GM10248 (cell line): ENCODE measurements around the gene ZIC1.

Source experiments
- CTCF ChIA-PET: fragments of 300-600 bp; sonication (Branson Sonifier 250); formaldehyde crosslinking; extraction: SDS; loops from one replicate; lab custom pipeline; 2021; ENCODE audit warnings: antibody characterized with exemption; lab: Yijun Ruan, JAX
- POLR2A ChIA-PET: fragments of 350-650 bp; sonication (Branson Sonifier 250); formaldehyde crosslinking; extraction: SDS; loops from one replicate; lab custom pipeline; 2020; ENCODE audit warnings: antibody characterized with exemption; lab: Yijun Ruan, JAX
- DNase-seq: peaks from one replicate; pipeline ENCODE4 v3.0.0; 2012; ENCODE audit errors: extremely low spot score
- CTCF ChIP-seq: IDR thresholded peaks from 2 replicates; pipeline ENCODE4 v1.5.1; 2012; ENCODE audit warnings: mild to moderate bottlenecking, low read depth; ENCODE audit errors: extremely low read depth, missing control alignments, control extremely low read depth

ZIC1 gene

GRCh38 chr3:147424581-147425387 is 15.6 kb downstream of the ZIC1 start:
- DNase-seq = no peak
- CTCF ChIA-PET = interaction anchor here (0.8 to 1.7 kb wide), 4 partner anchors 8 to 30 kb away, joined by 3 to 5 read pairs (median 3); no protein-coding TSS in a partner anchor
- TF ChIP-seq CTCF = no peak
- POLR2A ChIA-PET = no interaction called here

- CTCF ChIA-PET = interaction anchor here (0.8 to 1.7 kb wide), 3 partner anchors 10 to 31 kb away, joined by 3 to 5 read pairs (median 3); no protein-coding TSS in a partner anchor
- POLR2A ChIA-PET = no interaction called here
- no peak for TF ChIP-seq CTCF
- DNase-seq = no peak
Observed at GRCh38 chr3:147425388-147425850, 16.3 kb downstream of the ZIC1 start.

GRCh38 chr3:147426931-147427330 is 17.8 kb downstream of the ZIC1 start:
- ChIA-PET POLR2A (no interaction called here), CTCF (no interaction called here)
- no peak for DNase-seq
- TF ChIP-seq CTCF = no peak

DNA sequence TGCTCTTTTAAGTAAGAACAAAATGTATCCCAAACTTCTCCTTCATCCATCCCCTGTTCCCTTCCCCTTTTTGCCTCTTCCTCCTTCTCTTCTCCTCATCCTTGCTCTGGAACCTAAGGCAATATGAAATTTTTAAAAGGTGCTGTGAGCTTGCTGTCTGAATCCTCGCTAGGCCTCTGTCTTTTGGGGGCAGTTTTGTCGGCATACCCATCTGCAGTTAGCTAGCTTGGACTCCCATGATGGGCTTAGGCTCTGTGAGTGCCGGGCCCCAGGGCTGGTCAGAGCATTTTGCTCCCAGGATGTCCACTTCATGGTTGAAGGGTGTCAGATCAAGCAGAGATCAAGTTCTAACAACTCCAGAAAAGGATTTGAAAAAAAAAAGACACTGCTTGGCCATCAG is 18.6 kb downstream of the ZIC1 start:
- CTCF ChIA-PET = no interaction called here
- TF ChIP-seq CTCF = no peak
- POLR2A ChIA-PET = no interaction called here
- no peak for DNase-seq

DNA sequence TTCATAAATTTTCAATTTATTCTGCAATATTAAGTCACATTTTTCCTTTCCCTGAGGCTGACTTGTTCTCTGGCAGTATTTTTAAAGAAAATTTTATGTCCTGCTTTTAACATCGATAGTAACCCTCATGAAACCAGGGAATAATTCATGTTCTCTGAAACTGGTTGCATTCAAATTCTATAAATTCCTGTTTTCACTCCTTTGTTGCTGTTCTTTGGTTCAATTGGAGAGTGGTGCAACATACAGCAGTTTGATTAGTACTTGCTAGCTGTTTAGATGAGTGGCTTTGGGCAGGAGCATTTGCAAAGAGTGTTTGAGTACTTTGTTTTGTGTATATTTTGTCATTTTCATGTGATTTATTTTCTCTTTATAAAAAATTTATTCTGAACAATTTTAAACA is 19.2 kb downstream of the ZIC1 start:
- CTCF ChIA-PET = no interaction called here
- POLR2A ChIA-PET = no interaction called here
- DNase-seq = no peak
- TF ChIP-seq CTCF = no peak

DNA sequence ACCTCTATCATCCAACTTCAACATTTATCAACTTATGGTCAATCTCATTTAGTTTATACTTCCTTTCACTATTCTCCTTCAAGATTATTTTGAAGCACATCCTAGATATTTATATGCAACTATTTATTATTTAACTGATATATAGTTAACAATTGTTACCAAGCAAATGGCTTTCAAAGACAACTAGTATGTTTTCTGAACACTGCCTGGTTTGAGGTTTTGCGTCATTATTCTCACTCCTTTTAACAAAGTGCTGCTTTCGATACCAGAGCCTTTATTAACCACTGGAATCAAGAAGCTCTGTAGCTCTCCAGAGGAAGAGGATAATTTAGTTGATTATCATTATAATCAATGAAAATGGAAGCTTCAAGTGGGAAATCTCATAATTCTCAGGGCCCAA is 19.6 kb downstream of the ZIC1 start:
- ChIA-PET POLR2A (no interaction called here), CTCF (no interaction called here)
- no peak for TF ChIP-seq CTCF
- DNase-seq = no peak
